ENCODE data around the gene APMAP. TPM values are rescaled to one million over a fixed set of nuclear protein-coding genes. Genes with fewer than 3 reads are reported as not detected.

The APMAP gene
- polyA plus RNA-seq, 1 of the 3 experiments (the other 2 are of a cell fraction): 107 TPM

- 92% methylated on average over 4 of the region's 10 CpGs for WGBS (ENCODE audit: low lambda C conversion rate)
- TF ChIP-seq GABPA (IDR thresholded peaks at IDR 0.05; ENCODE audit: low read depth) (no peak), ELF1 (IDR thresholded peaks at IDR 0.05) (no peak)
- H3K9ac ChIP-seq: no peak overlapping the region
- DNase-seq: no peak
- POLR2A ChIA-PET: no interaction called here
- no peaks in the 10 kb centered on the region for H3K9me2 ChIP-seq
- no peaks in the 10 kb centered on the region for H3K4me1 ChIP-seq (ENCODE audit: control insufficient read depth in 1 of 2, insufficient read depth in 2 of 2, low read depth in 1 of 2, low read length in 1 of 2)
- H4K20me1 ChIP-seq (ENCODE audit: insufficient read depth): no peaks in the 10 kb centered on the region
- H3K27ac ChIP-seq (ENCODE audit: low read depth in 2 of 2, low read length in 1 of 2): no peak overlapping the region
- peaks cover 5 to 60% of the 10 kb centered on the region in 2 experiments for H3K36me3 ChIP-seq (replicated peaks in 1 of 2; ENCODE audit: control insufficient read depth in 1 of 2, insufficient read depth in 2 of 2, low read length in 1 of 2)
- H3K9me3 ChIP-seq: no peaks in the 10 kb centered on the region
- H3K79me2 ChIP-seq (ENCODE audit: insufficient read depth): no peaks in the 10 kb centered on the region
- no peak overlapping the region for H3K4me2 ChIP-seq
- no peaks in the 10 kb centered on the region for H3F3A ChIP-seq (replicated peaks; ENCODE audit: insufficient read depth)
- no peak overlapping the region for H2AFZ ChIP-seq (ENCODE audit: low read depth)
- H3K27me3 ChIP-seq (ENCODE audit: insufficient read depth): no peaks in the 10 kb centered on the region
- CTCF ChIA-PET: interaction anchor here (0.7 kb wide), 1 partner anchor 29 kb away, joined by 3 read pairs; no protein-coding TSS in a partner anchor
- no peak overlapping the region for H3K4me3 ChIP-seq (ENCODE audit: low read depth in 2 of 2, low read length in 1 of 2)
These were observed 32.2 kb downstream of the APMAP start for GRCh38 chr20:24960302-24960801.

- 95% methylated on average over 12 of the region's 14 CpGs for WGBS (ENCODE audit: low lambda C conversion rate)
- DNase-seq: no peak
- Histone ChIP-seq H3K9ac (no peak overlapping the region), H3K36me3 (replicated peaks in 1 of 2; ENCODE audit: control insufficient read depth in 1 of 2, insufficient read depth in 2 of 2, low read length in 1 of 2) (peaks cover 5 to 58% of the 10 kb centered on the region in 2 experiments), H3K9me2 (no peaks in the 10 kb centered on the region), H3K9me3 (no peaks in the 10 kb centered on the region), H3K4me2 (no peak overlapping the region), H3K4me3 (ENCODE audit: low read depth in 2 of 2, low read length in 1 of 2) (no peak overlapping the region), H2AFZ (ENCODE audit: low read depth) (no peak overlapping the region), H3K79me2 (ENCODE audit: insufficient read depth) (no peaks in the 10 kb centered on the region), H3F3A (replicated peaks; ENCODE audit: insufficient read depth) (no peaks in the 10 kb centered on the region), H3K27me3 (ENCODE audit: insufficient read depth) (no peaks in the 10 kb centered on the region), H3K4me1 (ENCODE audit: control insufficient read depth in 1 of 2, insufficient read depth in 2 of 2, low read depth in 1 of 2, low read length in 1 of 2) (no peaks in the 10 kb centered on the region), H3K27ac (ENCODE audit: low read depth in 2 of 2, low read length in 1 of 2) (no peak overlapping the region), H4K20me1 (ENCODE audit: insufficient read depth) (no peaks in the 10 kb centered on the region)
- CTCF ChIA-PET: no interaction called here
- POLR2A ChIA-PET: no interaction called here
- TF ChIP-seq NRF1 (IDR thresholded peaks at IDR 0.05; ENCODE audit: low read depth, low read length) (no peak), GATA2 (CRISPR knock-in tag; IDR thresholded peaks at IDR 0.05) (no peak), RXRA (IDR thresholded peaks at IDR 0.05; ENCODE audit: borderline replicate concordance, low read depth) (no peak), EZH2phosphoT487 (IDR thresholded peaks at IDR 0.05; ENCODE audit: borderline replicate concordance, low read depth) (no peak), SMC3 (IDR thresholded peaks at IDR 0.05; ENCODE audit: low read depth, low read length) (no peak), FOXM1 (IDR thresholded peaks at IDR 0.05; ENCODE audit: low read depth) (no peak), RFX5 (IDR thresholded peaks at IDR 0.05; ENCODE audit: low read length) (no peak), REST (IDR thresholded peaks at IDR 0.05; ENCODE audit: low read depth, low read length) (no peak), CTCF (IDR thresholded peaks at IDR 0.05) (no peak), RCOR1 (IDR thresholded peaks at IDR 0.05; ENCODE audit: low read length) (no peak), YY1 (IDR thresholded peaks at IDR 0.05; ENCODE audit: low read depth) (no peak), TEAD4 (IDR thresholded peaks at IDR 0.05; ENCODE audit: borderline replicate concordance, insufficient read depth) (no peak), MAX (IDR thresholded peaks at IDR 0.05; ENCODE audit: low read depth) (no peak), IRF3 (IDR thresholded peaks at IDR 0.05; ENCODE audit: low read depth, low read length) (no peak), FOXJ3 (CRISPR knock-in tag; IDR thresholded peaks at IDR 0.05) (no peak)
These were observed 32.8 kb downstream of the APMAP start for GRCh38 chr20:24959591-24960301.
